ENCODE measurements around the gene PTGDR.

The PTGDR gene

GRCh38 chr14:52258783-52259182 lies 8.7 kb upstream of the PTGDR start:
- H3K27me3 Mint-ChIP-seq (ENCODE audit: low read depth), result peaks cover 9% of the 10 kb centered on the region
- no peak overlapping the region for H3K4me3 Mint-ChIP-seq
- TF ChIP-seq CTCF (IDR thresholded peaks at IDR 0.05; ENCODE audit: unreplicated experiment in 3 of 3), result no peak
- peaks cover 6% of the 10 kb centered on the region for H3K9me3 Mint-ChIP-seq
- peak overlapping the region in 2 of 3 experiments; percentile 21 to 69 for H3K27ac Mint-ChIP-seq
- H3K36me3 Mint-ChIP-seq (ENCODE audit: low read depth), result no peaks in the 10 kb centered on the region
- H3K4me1 Mint-ChIP-seq, result peaks cover 8% of the 10 kb centered on the region

GRCh38 chr14:52259434-52259833 lies 8.1 kb upstream of the PTGDR start:
- H3K4me1 Mint-ChIP-seq, result peaks cover 4% of the 10 kb centered on the region
- TF ChIP-seq CTCF (IDR thresholded peaks at IDR 0.05; ENCODE audit: unreplicated experiment in 3 of 3), result no peak
- peaks cover 14% of the 10 kb centered on the region for H3K27me3 Mint-ChIP-seq (ENCODE audit: low read depth)
- H3K27ac Mint-ChIP-seq, result peak overlapping the region; percentile 21 to 69 (median 32)
- H3K36me3 Mint-ChIP-seq (ENCODE audit: low read depth), result no peaks in the 10 kb centered on the region
- no peak overlapping the region for H3K4me3 Mint-ChIP-seq
- peaks cover 6% of the 10 kb centered on the region for H3K9me3 Mint-ChIP-seq

- no peak overlapping the region for H3K27ac Mint-ChIP-seq
- no peaks in the 10 kb centered on the region for H3K36me3 Mint-ChIP-seq (ENCODE audit: low read depth)
- H3K4me1 Mint-ChIP-seq, result peaks cover 19% of the 10 kb centered on the region
- no peak overlapping the region for H3K4me3 Mint-ChIP-seq
- TF ChIP-seq CTCF (IDR thresholded peaks at IDR 0.05; ENCODE audit: unreplicated experiment in 3 of 3), result no peak
- peaks cover 43% of the 10 kb centered on the region for H3K27me3 Mint-ChIP-seq (ENCODE audit: low read depth)
- peaks cover 6% of the 10 kb centered on the region for H3K9me3 Mint-ChIP-seq
These were observed 4.9 kb upstream of the PTGDR start for GRCh38 chr14:52262600-52262999.

- H3K4me1 Mint-ChIP-seq, result peaks cover 23% of the 10 kb centered on the region
- peaks cover 49% of the 10 kb centered on the region for H3K27me3 Mint-ChIP-seq (ENCODE audit: low read depth)
- no peak overlapping the region for H3K4me3 Mint-ChIP-seq
- H3K9me3 Mint-ChIP-seq, result peaks cover 6% of the 10 kb centered on the region
- H3K36me3 Mint-ChIP-seq (ENCODE audit: low read depth), result no peaks in the 10 kb centered on the region
- no peak overlapping the region for H3K27ac Mint-ChIP-seq
- no peak for TF ChIP-seq CTCF (IDR thresholded peaks at IDR 0.05; ENCODE audit: unreplicated experiment in 3 of 3)
These were observed 4.3 kb upstream of the PTGDR start for GRCh38 chr14:52263190-52263589.

- no peak for TF ChIP-seq CTCF (IDR thresholded peaks at IDR 0.05; ENCODE audit: unreplicated experiment in 3 of 3)
- no peaks in the 10 kb centered on the region for H3K9me3 Mint-ChIP-seq
- H3K27me3 Mint-ChIP-seq (ENCODE audit: low read depth), result peaks cover 65% of the 10 kb centered on the region
These were observed 2.2 kb upstream of the PTGDR start for GRCh38 chr14:52265253-52265652.

GRCh38 chr14:52266179-52266578 lies 1.3 kb upstream of the PTGDR start:
- peak overlapping the region in 1 of 3 experiments; percentile 6 for H3K27ac Mint-ChIP-seq
- H3K4me1 Mint-ChIP-seq, result peaks cover 33% of the 10 kb centered on the region
- peak overlapping the region in 2 of 3 experiments; percentile 10 to 81 for H3K4me3 Mint-ChIP-seq
- H3K36me3 Mint-ChIP-seq (ENCODE audit: low read depth), result no peaks in the 10 kb centered on the region
- peaks cover 75% of the 10 kb centered on the region for H3K27me3 Mint-ChIP-seq (ENCODE audit: low read depth)
- no peak for TF ChIP-seq CTCF (IDR thresholded peaks at IDR 0.05; ENCODE audit: unreplicated experiment in 3 of 3)
- no peaks in the 10 kb centered on the region for H3K9me3 Mint-ChIP-seq

More at GRCh38 chr14:52265253-52265652, 2.2 kb upstream of the PTGDR start:
- peaks cover 33% of the 10 kb centered on the region for H3K4me1 Mint-ChIP-seq
- no peaks in the 10 kb centered on the region for H3K36me3 Mint-ChIP-seq (ENCODE audit: low read depth)
- H3K27ac Mint-ChIP-seq, result no peak overlapping the region
- peak overlapping the region in 1 of 3 experiments; percentile 8 for H3K4me3 Mint-ChIP-seq
